Astrocyte of the spinal cord (primary cell): ENCODE measurements around the gene NYNRIN.

Experiments used
- DNase-seq: peaks from one replicate; pipeline ENCODE4 v3.0.0; 2011; ENCODE audit warnings: low read depth, low spot score
- H3K4me3 ChIP-seq: 2 replicates; pipeline ENCODE4 v1.5.1; 2011; ENCODE audit warnings: low read depth, mild to moderate bottlenecking, low read length, moderate library complexity
- CTCF ChIP-seq: IDR thresholded peaks from 2 replicates; pipeline ENCODE4 v1.5.1; 2012; ENCODE audit warnings: low read depth, mild to moderate bottlenecking, low read length, inconsistent platforms
- in situ Hi-C: cut with HindIII; loops from 2 replicates; pipeline ENCODE4 v1.10.0; 2017; ENCODE audit warnings: low sequenced_read_pairs

Gene NYNRIN

GRCh38 chr14:24415421-24416253 lies 16.8 kb downstream of the NYNRIN start:
- no peak for TF ChIP-seq CTCF
- DNase-seq = no peak
- no peak overlapping the region for H3K4me3 ChIP-seq
- in situ Hi-C loops = no loop called here

GRCh38 chr14:24416254-24416931 lies 17.6 kb downstream of the NYNRIN start:
- no peak for TF ChIP-seq CTCF
- DNase-seq = no peak
- H3K4me3 ChIP-seq = no peak overlapping the region
- in situ Hi-C loops = no loop called here

GRCh38 chr14:24416932-24417619 lies 18.3 kb downstream of the NYNRIN start:
- no peak for DNase-seq
- no peak overlapping the region for H3K4me3 ChIP-seq
- in situ Hi-C loops = no loop called here
- no peak for TF ChIP-seq CTCF

GRCh38 chr14:24417832-24418491 lies 19.2 kb downstream of the NYNRIN start:
- in situ Hi-C loops = no loop called here
- no peak for TF ChIP-seq CTCF
- no peak overlapping the region for H3K4me3 ChIP-seq
- DNase-seq = no peak

GRCh38 chr14:24418492-24418873 lies 19.7 kb downstream of the NYNRIN start:
- in situ Hi-C loops = no loop called here
- no peak overlapping the region for H3K4me3 ChIP-seq
- no peak for TF ChIP-seq CTCF
- DNase-seq = no peak

GRCh38 chr14:24422261-24422660 lies 23.5 kb downstream of the NYNRIN start:
- in situ Hi-C loops = no loop called here
- no peak overlapping the region for H3K4me3 ChIP-seq
- no peak for DNase-seq
- TF ChIP-seq CTCF = no peak
